GM12891 (cell line): Measurements from ENCODE around the gene ABHD8.
A peak's percentile ranks its signal among the peaks of the same experiment; 100 is the strongest.

Experiments
- POLR2A ChIP-seq: IDR thresholded peaks from 2 replicates; pipeline ENCODE4 v1.6.1; 2011; ENCODE audit warnings: low read depth, low read length, control low read depth
- POLR2AphosphoS5 ChIP-seq: IDR thresholded peaks from 2 replicates; pipeline ENCODE4 v1.6.1; 2011; ENCODE audit warnings: low read depth, low read length, control low read depth
- SPI1 ChIP-seq: IDR thresholded peaks from 2 replicates; pipeline ENCODE4 v1.6.1; 2011; ENCODE audit warnings: low read depth, low read length, control low read depth
- TAF1 ChIP-seq: IDR thresholded peaks from 2 replicates; pipeline ENCODE4 v1.6.1; 2011; ENCODE audit warnings: low read depth, low read length, control low read depth

- TF ChIP-seq POLR2A: no peak
- no peak for TF ChIP-seq TAF1
- no peak for TF ChIP-seq POLR2AphosphoS5
- TF ChIP-seq SPI1: peak; percentile 32
Measured at GRCh38 chr19:17311455-17312188, 8.4 kb upstream of the ABHD8 start.
